ENCODE measurements around the gene TFF2.

Gene TFF2, protein sequence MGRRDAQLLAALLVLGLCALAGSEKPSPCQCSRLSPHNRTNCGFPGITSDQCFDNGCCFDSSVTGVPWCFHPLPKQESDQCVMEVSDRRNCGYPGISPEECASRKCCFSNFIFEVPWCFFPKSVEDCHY

DNA sequence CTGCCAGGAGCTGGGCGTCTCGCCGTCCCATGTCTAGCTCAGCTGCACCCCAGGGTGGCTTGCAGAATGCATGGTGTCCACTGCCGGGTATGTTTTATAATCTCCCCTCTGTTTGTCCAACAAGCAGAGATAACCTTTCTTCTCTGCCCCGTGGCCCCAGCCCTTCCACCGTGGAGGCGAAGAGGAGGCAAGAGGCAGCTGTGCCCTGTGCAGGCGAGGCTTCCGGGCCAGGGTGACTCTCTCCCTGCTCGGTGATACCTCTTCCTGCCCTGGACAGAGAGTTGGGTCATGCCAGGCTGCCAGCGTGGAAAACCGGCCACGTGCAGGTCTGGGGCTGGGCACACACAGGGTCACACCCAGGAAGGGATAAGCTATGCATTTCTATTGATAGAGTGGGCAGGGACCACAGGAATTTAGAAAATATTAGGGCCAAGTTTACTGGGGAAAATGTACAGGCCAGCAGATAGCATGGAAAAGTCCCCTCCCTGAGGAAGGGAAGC lies at the start of gene TFF2:
TSS of gene TFF2 (minus strand) at position 68 of the 500 bp plus-strand sequence. CDS start at position 31, 37 bp downstream.
- no peak within 1 kb of the TSS for H3K4me3 ChIP-seq (ENCODE audit: low read length)
- TF ChIP-seq ZNF274 (IDR thresholded peaks at IDR 0.05; ENCODE audit: low read depth, low read length) = no peak

DNA sequence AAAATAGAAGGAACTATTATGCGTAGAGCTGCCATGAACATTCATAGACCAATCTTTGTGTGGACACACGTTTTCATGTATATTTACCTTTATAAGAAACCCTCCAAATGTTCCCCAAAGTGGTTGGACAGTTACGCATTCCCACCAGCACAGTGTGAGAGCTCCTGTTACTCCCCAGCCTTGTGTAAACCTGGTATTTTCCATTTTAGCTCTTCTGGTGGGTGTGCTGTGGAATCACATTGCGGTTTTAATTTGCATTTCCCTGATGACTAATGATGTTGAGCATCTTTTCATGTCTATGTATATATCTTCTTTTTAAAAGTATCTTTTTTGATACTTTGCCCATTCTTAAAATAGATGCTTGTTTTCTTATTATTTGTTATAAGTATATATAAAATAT lies 49.7 kb upstream of the TFF2 start:
- H3K4me3 ChIP-seq (ENCODE audit: low read length) = no peak overlapping the region
- no peak for TF ChIP-seq ZNF274 (IDR thresholded peaks at IDR 0.05; ENCODE audit: low read depth, low read length)

DNA sequence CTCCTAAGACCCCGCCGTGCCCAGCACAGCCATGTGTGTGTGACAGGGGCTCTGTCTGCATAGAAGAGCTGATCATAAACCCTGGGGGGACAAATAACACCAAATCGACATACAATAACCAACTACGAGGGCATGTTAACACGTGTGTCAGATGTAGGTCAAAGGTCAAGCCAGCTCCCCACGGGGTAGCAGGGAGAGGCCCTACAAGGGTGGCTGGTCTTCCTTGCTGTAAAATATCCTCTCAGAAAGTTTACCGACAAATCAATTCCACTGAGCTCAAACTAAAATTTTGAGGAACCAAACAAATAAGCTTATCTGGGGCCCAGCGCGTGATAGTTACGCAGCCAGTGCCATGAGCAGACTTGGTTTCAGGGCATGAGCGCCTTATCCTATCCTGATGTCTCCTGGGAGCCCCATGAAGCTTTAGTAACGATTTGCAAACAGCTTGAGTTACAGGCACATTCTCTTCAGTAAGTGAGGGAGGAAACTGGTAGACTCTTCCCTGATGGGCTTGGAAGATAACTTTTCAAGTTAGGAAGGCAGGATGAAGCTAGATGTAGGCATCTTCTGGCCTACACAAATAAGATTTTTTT lies 47.7 kb upstream of the TFF2 start:
- H3K4me3 ChIP-seq (ENCODE audit: low read length) = no peak overlapping the region
- TF ChIP-seq ZNF274 (IDR thresholded peaks at IDR 0.05; ENCODE audit: low read depth, low read length) = no peak

DNA sequence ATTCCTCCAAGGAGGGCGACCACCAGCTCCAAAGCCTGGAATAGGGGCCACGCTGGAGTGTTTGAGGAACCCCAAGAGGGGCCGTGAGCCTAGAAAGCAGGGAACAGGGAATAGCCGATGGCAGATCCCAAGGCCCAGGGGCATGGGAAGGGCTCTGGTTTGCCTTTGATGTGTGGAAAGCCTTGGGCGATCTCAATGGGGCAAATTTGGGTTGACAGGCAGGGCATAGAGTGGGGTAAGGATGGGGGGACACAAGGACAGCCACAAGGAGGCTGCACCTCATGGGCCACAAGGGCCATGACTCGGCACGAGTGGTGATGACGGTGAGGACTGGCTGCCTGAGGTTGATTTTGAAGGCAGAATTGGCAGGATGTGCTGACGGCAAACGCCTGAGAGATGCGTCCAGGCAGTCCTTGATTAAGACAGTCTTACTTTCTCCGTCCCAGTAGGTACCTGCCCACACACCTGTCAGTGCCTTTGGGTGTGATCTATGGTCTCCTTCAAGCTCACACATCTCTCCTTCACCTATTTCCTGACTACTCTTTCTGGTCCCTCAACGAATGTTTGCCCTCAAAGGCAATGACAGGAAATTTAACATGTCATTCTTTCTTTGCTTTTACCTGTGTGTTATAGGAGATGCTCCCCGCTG lies 47.1 kb upstream of the TFF2 start:
- no peak overlapping the region for H3K4me3 ChIP-seq (ENCODE audit: low read length)
- TF ChIP-seq ZNF274 (IDR thresholded peaks at IDR 0.05; ENCODE audit: low read depth, low read length) = no peak

DNA sequence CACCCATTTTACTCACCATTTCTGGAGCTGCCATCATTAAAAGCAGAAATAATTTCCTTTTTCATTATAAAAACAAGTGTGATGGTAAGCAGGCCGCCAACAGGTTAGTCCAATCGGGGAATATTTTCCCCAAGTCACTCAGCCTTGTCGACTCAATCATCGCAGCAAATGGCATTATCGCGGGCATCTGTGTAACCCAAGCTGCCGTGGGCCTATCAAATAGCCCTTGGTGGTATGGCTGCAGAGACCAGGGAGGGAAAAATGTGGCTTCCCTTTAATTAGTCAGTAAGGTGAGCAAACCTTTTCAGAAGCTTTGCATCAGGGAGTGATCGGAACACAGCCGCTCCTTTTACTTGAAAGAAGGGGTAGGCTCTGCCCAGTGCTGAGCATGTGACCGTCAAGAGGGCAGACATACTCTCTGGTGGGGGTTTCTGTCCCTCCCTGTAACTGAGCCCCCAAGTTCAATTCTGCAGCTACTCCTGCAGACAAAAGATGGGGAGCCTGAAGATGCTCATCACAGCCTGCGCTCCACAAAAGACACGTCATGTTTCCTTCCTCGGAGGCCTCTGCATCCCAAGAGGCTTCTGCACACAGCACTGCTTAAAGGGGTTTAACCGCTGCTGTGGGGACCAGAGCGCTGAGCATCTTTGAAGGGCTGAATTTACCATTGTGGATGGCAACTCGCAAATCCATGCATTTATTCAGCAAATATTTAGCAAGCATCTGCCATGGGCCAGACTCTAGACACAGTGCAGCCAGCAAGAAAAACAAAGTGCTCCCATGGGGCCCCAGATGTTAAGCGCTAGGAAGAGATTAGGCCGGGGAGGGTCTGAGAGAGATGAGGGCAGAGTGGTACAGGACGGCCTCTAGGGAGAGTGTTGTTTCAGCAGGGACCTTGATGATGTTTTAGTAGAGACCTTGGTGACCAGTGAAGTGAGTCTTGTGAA lies 46.3 kb upstream of the TFF2 start:
- no peak for TF ChIP-seq ZNF274 (IDR thresholded peaks at IDR 0.05; ENCODE audit: low read depth, low read length)
- H3K4me3 ChIP-seq (ENCODE audit: low read length) = no peak overlapping the region

DNA sequence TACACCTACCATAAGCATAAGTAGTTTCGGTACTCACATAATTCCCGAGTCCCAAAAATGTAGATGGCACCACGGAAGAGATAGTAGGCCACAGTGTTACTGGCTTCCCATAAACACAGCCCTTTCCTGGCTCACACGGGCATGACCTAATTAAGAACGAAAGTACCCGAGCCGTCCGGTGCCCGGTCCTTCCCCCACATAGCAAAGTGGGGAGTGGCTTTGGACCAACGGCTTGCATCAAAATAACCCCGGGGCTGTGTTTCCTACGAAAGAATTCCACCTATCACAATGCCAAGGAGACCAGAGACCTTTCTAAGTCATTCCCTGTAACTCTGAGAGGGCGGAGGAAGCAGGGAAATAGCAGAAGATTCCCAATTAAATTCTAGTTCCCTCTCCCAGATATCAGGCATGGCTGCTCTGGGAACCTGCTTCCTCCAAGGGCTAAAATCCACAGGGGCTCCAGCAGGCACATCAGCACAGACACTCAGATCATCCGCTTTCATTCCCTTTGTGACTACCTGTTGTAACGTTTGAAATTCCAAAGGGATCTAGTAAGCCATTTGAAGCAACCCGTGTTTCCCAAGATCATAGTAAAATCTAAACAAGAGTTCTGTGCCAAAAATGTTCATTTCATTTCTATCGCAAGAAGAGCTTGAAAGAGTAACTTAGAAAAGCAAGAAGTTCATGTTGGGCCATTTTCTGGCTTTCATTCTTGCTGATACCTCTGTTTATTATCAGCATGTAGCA lies 45.3 kb upstream of the TFF2 start, which contains the start of gene TMPRSS3:
TSS of gene TMPRSS3 (minus strand) at position 148 of the 747 bp plus-strand sequence. CDS start 635 bp downstream, outside the sequence.
- no peak for TF ChIP-seq ZNF274 (IDR thresholded peaks at IDR 0.05; ENCODE audit: low read depth, low read length)
- no peak within 1 kb of the TSS for H3K4me3 ChIP-seq (ENCODE audit: low read length)

DNA sequence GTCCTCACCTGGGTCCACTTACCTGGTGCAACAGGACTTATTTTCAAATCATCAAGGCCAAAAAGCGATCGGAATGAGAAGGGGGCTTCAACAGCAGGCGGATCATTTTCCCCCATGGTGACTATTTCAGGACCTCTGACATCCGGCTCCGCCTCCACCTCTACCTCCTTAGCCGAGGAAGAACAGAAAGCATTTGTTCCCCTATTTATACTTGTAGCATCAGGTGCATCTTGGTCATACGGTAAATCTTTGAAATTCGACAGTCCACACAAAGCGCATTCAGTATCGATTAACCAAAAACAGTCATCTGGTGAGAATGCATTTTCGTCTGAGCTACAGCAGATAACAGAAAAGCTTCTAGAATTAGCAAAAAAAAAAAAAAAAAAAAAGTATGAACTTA lies 44.5 kb upstream of the TFF2 start:
- H3K4me3 ChIP-seq (ENCODE audit: low read length) = no peak overlapping the region
- TF ChIP-seq ZNF274 (IDR thresholded peaks at IDR 0.05; ENCODE audit: low read depth, low read length) = no peak

DNA sequence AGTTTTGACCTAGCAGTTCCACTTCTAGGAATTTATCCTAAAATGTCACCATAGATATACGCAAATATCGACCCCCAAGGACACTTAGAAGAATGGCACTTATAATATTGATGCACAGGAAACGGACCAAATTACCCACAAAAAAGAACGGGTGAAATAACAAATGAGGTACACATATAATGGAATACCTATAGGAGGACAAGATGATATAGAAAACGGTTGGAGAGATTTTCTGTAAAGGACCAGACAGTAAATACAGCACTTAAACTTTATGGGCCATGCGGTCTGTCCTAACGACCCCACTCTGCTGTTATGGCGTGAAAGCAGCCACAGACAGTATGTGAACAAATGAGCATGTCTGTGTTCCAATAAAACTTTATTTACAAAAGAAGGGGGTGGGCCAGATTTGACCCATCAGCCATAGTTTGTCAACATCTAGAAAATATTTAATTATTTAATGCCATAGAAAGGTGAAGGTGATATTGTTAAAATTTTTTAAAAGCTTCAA lies 42.7 kb upstream of the TFF2 start:
- no peak overlapping the region for H3K4me3 ChIP-seq (ENCODE audit: low read length)
- TF ChIP-seq ZNF274 (IDR thresholded peaks at IDR 0.05; ENCODE audit: low read depth, low read length) = no peak

DNA sequence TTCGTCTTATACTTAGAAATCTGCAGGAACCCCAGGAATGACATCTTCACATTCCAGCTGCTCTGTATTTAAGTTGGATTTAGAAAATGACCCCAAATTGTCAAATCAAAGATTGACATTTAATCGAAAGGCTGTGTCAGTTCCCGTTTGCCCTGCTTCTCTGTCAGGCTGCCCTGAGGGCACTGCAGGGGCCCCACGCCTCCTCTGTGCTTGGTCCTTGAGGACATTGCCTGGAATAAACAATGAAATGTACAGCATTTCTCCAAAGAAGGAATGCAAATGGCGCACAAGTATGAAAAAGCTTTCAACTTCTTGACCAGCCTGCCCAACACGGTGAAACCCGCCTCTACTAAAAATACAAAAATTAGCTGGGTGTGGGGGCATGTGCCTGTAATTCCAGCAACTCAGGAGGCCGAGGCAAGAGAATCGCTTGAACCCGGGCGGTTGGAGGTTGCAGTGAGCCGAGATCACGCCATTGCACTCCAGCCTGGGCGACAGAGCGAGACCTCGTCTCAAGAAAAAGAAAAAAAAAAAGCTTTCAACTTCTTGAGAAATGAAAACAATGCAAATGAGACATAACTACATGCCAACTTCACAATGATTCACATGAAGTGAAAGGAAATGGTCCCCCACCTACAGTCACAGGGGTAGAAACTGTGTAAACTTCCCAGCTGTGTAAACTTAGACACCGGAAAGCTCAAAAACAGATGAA lies 42.1 kb upstream of the TFF2 start:
- no peak for TF ChIP-seq ZNF274 (IDR thresholded peaks at IDR 0.05; ENCODE audit: low read depth, low read length)
- peak overlapping the region; percentile 19; the same call in 1 of the 2 replicates for H3K4me3 ChIP-seq (ENCODE audit: low read length)

DNA sequence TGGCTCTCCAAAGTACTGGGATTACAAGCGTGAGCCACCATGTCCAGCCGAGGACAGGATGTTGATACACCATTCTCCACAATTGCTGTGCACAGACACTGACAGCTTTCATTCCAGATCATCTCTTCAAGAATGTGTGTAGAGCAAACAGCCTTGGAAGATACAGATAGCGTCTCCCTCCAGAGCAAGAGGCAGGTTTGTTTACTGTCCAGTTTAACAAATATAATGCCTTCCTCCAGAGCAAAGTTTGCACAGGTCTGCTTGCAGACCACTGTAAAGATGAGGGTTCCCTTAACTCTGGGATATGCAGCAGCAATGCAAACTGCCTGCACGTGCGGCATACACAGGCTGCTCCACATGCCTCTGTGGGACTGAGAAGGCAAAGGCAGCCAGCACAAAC lies 40.5 kb upstream of the TFF2 start:
- no peak overlapping the region for H3K4me3 ChIP-seq (ENCODE audit: low read length)
- TF ChIP-seq ZNF274 (IDR thresholded peaks at IDR 0.05; ENCODE audit: low read depth, low read length) = no peak

DNA sequence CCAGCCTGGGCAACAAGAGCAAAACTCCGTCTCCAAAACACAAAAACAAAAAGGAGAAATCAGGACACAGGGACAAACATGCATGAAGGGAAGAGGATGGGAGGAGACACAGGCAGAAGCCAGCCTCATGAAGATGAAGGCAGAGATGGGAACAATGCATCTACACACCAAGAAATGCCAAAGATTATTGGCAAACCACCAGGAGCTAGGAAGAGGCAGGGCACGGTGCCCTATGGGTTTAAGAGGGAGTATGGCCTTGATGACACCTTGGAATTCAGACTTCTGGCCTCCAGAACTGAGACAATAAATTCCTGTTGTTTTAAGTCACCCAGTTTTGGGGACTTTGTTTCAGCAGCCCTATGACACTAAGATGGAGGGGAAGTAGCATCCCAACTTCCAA lies 39.9 kb upstream of the TFF2 start:
- H3K4me3 ChIP-seq (ENCODE audit: low read length) = no peak overlapping the region
- TF ChIP-seq ZNF274 (IDR thresholded peaks at IDR 0.05; ENCODE audit: low read depth, low read length) = no peak

DNA sequence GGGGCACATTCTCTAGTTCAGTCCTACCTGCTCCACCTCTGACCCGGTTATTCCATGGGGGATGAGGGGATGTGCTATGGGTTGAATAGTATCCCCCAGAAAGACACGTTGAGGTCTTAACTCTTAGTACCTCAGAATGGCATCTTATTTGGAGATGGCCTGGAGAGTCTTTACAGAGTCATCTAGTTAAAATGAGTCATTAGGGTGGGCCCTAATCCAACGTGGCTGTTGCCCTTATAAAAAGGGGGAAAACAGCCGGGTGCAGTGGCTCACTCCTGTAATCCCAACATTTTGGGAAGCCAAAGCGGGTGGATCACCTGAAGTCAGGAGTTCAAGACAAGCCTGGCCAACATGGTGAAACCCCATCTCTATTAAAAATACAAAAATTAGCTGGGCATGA lies 39.4 kb upstream of the TFF2 start:
- TF ChIP-seq ZNF274 (IDR thresholded peaks at IDR 0.05; ENCODE audit: low read depth, low read length) = no peak
- no peak overlapping the region for H3K4me3 ChIP-seq (ENCODE audit: low read length)

DNA sequence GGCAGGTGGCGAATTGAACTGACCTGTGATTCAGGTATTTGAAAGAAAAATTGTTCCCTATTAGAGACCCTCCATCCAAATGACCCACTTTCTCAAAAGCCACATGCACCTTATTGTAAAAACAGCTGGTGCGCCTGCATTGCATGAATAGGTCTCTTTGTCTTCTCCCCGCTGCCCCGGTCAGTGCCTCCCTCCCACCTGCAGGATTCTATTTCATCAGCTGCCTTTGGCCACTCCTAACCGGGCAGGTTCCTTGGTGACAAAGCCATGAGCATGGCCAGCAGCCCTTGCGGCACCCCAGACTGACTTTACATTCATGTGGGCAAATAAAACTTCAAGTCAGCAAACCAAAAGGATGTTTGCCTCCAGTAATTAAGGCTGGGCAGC lies 38.6 kb upstream of the TFF2 start:
- H3K4me3 ChIP-seq (ENCODE audit: low read length) = no peak overlapping the region; the same call in 1 of the 2 replicates
- TF ChIP-seq ZNF274 (IDR thresholded peaks at IDR 0.05; ENCODE audit: low read depth, low read length) = no peak
